Activated CD4-positive, CD25-positive, alpha-beta regulatory T cell treated with anti-CD3 and anti-CD28 coated beads, Interleukin-2, amount 50 U/mL, for 16 hours (primary cell): ENCODE data around the gene CBX6.
"Not testable (repeated sequence)": the region's sequence is repeated elsewhere in the genome, so short reads cannot be mapped to it uniquely, and the experiment has no call there.

ENCODE experiments used
- DNase-seq: peaks from one replicate; pipeline ENCODE4 v3.0.0-alpha.2; 2020; ENCODE audit warnings: low read depth, low spot score

CBX6 gene

DNA sequence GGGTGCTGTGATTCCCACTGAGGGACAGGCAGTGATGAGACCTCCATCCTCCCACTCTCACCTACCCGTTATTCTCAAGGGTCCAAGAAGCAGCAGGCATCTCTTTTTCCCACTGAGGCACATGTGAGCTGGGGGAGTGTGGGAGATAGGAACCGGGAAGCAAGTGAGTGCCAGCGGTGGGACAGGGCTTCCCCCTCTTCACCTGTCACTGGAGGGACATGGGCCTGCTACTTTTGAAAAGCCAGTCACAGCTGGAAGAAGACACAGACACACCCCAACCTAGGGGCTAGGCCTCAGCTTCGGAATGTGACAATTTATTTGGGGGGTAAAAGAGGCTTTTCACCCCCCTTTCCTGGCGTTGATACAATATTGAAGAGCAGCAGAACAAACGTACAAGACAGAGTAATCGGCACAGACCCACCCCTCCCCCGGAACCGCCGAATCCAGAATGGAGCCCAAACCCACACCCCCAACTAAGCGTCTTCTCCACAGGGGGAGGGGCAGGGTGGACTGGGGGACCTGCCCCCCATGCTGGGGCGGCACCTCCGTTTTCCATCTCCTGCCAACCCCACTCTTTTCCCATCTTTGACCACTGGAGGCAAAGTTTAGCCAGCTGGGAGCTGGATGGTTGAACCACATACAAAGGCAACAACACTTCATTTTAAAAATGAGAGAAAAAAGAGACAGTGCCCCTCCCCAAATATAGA is 10.7 kb downstream of the CBX6 start:
- no peak for DNase-seq

DNA sequence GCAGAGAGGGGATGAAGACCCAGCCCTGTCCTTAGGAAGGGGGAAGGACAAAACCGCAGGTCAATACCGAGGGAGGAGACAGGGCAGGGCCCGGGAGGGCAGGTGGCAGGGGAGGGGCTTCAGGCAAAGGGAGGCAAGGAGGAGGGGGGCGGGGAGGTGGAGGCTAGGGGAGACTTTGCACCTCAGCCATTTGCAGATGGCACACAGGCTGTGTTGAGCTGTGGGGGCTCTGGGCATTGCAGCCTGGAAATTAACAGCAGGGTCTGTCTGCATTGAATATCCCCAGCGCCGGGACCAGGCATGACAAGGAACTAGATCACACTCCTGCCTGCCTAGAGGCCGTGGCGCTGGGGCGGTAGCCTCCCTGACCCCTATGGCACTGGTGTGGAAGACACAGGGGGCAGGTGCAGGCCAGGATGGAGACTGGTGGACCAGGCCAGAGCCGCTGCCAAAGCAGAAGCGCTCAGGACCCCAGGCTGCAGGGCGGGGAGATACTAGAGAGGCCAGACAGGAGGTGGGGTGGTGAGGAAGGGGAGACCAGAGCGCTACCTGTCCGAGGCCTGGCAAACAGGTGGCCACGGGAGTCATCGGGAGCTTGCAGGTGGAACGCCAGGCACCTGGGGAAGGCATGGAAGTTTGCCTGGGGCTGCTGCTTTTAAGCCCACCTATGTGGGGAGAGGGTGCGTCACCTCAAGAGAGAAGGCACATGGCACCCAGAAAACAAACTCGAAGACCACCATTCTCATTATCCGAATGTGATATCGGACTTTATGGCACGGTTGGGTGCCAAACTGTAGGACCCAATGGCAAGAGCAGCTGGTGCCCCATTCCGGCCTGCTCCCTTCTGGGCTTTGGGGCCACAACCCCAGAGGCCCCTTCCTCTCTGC is 11.5 kb downstream of the CBX6 start:
- no peak for DNase-seq

DNA sequence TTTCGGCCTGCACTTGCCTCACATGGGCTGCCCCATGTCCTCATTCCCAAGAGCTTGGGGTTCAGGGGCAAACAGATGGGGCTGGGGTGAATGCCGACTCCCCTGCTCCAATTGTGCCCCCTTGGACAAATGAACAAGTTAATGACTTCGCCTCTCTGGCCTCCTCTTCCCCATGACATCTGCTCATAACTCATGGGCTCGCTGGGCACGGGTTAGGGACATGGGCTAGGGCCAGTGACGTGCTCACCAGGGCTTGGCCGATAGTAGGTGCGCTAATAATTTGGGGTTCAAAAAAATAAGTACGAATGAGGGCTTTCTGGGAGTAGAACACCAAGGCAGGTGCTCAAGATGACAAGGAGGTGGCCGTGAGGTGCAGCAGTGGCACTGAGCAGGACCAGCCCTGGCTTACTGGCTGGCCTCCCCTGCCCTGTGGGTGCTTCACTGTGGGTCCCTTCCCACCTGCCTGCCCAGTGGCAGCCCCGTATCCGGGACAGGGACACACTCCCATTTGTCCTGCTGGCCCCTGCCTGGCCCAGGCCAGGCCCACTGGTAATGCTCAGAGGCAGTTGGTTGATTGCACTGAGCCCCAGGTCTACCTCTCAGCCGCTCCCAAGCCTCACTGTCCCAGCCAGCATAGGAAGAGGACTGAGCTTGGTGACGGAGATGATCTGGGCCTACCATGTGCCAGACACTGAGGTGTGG is 12.3 kb downstream of the CBX6 start:
- DNase-seq: no peak

DNA sequence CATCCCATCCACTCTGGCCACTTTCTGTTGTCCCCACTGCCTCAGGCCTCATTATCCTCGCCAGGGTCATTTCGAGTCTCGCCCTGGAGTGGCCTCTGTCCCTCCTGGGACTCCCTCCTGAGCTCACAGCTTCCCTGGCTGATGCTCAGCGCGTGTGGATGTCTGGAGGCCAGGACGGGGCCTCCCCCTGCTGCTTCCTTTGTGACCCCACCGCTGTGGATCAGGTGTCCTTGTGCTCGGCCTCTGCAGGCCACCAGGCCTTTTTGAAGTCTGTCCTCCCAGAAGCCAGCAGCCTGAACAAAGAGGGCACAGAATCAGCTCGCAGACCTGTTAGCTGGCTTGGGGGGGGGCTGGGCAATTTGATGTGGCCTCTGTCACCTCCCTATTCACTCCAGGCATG is 13.5 kb downstream of the CBX6 start:
- no peak for DNase-seq

DNA sequence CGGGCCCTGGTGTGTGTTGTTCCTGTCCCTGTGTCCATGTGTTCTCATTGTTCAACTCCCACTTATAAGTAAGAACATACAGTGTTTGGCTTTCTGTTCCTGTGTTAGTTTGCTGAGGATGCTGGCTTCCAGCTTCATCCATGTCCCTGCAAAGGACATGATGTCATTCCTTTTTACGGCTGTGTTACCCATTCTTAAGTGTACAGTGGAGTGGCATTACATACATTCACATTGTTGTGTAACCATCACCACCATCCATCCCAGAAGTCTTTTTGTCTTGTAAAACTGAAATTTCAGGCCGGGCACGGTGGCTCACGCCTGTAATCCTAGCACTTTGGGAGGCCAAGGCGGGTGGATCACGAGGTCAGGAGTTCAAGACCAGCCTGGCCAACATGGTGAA is 17.5 kb downstream of the CBX6 start:
- not testable (repeated sequence) for DNase-seq

DNA sequence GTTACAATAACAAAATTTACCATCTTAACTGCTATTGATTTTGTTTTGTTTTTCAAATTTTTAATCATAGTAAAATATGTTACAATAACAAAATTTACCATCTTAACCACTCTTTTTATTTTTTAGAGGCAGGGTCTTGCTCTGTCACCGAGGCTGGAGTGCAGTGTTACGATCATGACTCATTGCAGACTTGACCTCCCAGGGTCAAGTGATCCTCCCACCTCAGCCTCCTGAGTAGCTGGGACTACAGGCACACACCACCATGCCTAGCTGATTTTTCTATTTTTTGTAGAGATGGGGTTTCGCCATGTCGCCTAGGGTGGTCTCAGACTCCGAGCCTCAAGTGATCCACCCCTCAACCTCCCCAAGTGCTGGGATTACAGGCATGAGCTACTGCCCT is 18.1 kb downstream of the CBX6 start:
- DNase-seq: not testable (repeated sequence)

DNA sequence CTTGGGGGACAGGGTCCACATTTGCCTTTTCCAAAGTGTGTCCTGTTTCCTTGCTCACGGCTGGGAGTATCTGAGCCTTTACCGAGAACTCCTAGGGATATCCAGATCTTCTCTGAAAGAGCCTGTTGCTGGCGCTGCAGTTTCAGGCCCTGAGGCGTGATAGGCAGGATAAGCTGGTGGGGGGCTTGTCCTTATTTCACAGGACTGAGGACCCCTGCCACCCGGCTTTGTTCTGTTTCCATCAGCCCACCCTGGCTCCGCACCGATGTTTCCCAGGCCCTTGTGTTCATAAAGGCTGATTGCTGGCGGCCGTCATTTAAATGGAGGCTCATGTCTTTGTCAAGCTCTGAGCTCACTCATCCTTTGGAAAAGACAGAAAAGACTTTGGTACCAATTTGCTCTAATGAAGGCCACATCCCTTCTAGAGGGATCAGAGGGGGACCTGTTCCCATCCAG is 18.8 kb downstream of the CBX6 start:
- DNase-seq: no peak

DNA sequence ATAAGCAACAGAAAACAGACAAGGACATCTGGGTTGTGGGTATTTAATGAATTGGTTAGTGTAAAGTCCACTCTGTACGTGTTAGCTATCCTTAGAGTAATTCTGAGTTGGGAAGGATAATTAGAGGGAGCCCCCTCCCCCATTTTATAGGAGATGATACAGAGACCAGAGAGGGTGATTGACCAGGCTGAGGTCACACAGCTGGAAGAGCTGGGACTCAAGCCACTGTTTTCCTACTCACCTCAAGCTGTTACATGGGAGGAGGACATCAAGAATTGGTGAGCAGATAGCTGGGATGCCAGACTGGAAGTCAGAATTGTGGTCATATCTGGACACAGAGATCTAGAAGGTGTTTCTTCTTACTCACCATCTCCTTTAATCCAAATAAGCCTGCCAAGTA is 19.5 kb downstream of the CBX6 start:
- no peak for DNase-seq

DNA sequence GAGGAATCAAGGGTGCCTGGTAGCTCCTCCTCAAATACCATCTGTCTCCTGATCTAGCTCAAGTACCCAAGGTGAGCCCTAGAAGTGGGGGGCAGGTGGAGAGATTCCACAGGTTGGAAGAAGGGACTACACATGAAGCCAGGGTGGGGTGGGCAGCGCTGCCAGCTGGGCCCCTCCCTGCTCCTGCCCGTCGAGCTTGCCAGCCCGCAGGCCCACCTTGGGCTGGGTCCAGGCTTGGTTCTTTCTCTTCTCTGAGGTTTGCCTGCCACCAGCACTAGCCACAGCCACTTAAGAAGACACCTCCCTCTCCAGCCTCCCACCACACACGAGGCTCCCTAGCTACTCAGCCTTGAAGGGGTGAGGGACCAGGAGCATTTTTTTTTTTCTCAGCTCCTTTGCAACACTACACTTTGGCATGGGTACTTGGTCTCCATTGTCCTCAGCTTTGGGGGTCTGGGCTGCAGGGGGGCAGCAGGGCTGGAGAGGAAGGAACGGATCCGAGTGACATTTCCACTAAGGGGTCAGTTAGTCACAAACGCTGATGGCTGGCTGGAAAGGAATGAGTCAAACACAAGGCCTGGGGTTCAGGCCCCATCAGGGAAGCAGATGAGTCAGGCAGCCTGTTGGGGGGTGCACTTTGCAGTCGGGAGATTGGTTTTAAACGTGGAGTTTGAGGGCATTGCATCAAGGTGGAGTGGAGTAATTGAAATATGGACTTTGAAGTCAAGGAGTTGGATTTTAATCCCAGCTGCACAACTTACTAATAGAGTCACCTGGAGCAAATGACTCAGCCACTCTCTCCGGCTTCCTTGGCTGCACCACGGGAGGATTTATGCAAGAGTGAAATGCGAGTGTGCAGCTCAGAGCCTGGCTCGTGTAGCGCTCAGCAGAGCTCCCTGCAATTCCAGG is 20.8 kb downstream of the CBX6 start:
- DNase-seq: no peak

DNA sequence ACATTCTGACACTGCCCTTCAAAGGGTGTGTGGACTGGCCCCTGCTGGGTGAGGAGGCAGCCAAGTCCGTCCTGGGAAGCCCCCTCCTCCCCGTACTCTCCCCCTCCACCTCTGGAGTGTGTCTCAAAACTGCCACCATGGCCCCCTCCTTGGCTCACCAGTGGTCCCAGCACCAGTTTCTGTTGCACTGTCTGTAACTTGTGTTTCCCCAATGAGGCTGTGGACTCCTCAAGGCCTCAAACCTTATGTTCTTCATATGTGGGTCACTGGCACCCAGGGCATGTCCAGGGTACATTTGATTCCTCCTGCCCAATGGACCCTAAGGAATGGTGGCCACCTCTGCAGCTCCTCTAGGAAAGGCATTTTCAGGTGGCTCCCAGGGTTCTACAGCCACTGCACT is 21.6 kb downstream of the CBX6 start:
- DNase-seq: no peak

DNA sequence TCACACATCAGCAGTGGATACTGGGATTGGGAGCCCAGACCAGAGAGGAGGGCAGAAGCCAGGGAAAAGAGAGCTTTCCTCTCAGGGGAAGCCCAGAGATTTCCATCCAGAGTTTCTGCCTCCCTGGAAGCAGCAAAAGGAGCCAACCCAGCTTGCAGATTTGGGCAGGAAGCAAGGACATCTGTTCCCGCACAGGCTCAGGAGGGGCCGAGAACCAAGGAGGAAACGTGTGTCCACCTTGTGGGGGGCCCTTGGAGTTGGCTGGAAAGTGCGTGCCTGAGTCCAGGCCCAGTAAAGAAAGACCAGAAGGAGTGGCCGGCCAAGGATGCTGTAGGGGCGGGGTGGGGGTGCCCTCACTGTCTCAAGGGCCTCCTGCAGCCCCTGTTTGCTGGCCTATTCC is 22.2 kb downstream of the CBX6 start:
- DNase-seq: no peak

DNA sequence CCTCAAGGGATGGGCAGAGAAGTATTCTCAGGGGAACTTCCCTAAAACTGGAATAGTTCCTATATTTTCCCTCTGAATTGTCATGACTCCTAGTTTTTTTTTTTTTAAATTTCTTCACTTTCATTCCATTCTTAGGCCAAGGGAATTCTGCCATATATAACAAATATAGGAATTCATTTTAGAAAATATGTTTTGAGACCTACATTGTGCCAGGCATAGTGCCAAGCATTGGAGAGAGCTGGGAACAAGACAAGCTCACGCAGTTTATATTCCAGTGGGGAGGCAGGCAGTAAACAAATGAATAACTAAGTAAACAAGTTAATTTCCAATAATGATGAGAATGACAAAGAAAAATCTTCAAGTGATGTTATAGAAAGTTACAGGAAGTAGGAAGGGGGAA is 25.6 kb downstream of the CBX6 start:
- DNase-seq: no peak

DNA sequence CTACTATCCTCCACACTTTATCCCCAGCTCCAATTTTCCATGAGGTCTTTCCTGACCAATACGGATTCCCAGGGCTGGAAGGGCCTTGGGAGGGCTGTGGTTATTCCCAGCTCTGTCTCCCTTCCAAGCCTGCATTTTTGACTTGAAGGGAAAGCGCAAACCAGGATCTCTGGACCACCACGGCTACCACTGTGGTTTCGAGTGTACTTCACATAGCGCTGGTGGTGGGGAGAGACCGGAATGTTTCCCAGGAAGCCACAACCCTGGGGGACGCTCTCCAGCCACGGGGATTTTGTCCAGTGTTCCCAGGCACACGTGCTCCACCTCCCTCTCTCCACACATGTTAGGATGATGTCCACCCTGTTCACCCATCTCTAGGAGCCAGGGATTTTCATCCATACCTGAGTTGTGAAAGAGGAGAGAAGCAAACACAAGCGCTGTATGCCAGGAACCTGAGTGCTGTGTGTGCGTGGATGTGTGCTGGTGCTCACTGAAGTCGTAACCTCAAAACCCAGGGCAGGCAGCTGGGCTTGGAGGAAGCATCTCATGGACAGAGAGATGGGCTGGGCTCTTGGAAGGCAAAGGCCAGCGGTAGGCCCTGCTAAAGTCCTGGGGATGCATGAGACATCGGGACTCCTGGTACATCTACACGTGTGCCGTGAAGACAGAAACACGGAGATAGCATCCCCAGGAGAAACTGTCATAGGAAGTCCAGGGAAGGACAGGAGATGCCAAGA is 26.8 kb downstream of the CBX6 start:
- no peak for DNase-seq

DNA sequence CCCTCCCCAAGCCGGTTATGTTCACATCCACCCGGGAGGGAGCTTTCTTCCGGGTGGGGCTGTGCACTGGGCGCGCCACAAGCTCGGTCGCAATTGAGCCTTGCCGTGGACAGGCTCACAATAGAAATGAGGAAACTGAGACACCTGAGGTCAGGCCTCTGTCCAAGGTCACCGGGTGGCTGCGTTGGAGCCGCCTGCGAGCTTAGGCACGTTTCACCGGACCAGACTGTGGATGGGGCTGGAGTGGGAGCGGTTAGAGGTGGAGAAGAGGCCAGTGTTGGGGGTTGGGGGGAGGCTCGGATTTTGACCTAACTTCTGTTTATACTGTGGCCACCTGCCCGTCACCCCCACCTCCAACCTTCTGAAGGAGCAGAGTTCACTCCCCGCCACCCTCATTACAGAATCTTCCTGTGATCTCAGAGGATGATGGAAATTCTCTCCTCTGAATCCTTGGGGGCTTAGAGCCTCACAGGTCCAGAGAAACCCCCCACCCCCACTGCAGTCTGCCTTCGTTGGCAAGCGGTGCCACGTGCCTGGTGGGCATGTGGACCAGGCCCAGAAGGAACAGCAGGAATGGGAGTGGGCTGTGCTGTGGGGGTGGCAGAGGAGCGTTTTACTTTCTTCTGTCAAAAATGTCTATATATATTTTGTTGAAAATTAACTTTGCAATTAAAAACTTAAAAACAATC is 27.6 kb downstream of the CBX6 start:
- DNase-seq: no peak

DNA sequence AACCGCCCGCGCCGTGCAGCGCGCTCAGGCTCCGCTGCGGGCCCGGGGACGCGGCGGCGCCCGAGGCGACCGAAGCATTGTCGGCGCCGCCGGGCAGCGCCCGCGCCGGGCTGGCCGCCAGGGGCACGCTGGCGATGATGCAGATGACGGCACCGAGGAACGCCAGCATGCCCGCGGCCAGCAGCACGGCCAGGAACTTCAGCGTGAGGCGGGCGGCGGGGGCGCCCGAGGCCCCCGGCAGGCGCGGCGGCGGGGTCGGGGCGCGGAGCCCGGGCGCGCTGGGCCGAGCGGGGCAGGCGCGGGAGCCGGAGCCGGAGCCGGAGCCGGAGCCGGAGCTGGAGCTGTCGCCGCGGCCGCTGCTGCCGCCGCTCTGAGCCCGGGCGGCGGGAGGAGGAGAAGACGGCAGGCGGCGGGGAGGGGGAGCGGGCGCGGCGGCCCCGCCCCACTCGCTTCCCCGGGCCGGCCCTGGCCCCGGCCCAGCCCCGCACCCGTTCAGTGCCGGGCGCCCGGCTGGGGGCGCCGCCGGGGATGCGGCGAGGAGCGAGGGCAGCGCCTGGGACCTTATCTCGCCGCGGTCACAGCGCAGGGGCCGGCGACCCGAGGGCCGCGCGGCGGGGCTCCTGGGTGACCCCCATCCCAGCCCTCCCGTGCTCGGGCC is 28.2 kb downstream of the CBX6 start, which contains the start of gene NPTXR:
Gene NPTXR (minus strand): TSS at position 372 of the 658 bp plus-strand sequence.
- no peak for DNase-seq

DNA sequence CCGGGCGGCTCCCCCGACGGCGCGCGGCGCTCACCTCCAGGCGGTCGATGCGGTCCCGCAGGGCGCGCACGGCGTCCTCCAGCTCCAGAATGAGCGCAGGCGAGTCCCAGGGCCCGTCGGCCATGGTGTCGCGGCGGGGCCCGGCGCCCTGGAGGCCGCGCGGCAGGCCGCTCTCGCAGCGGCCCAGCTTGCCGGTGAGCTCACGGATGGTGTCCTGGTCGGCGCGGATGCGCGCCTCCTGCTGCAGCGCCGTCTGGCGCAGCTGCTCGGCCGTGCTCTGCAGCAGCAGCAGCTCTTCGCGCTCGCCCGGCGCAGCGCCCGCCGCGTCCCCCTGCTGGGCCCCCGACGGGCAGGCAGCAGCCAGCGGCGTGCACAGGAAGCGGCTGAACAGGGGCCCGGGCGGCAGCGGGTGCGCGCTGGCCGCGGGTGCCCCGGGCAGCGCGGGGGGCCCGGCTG is 28.8 kb downstream of the CBX6 start:
- DNase-seq: no peak

DNA sequence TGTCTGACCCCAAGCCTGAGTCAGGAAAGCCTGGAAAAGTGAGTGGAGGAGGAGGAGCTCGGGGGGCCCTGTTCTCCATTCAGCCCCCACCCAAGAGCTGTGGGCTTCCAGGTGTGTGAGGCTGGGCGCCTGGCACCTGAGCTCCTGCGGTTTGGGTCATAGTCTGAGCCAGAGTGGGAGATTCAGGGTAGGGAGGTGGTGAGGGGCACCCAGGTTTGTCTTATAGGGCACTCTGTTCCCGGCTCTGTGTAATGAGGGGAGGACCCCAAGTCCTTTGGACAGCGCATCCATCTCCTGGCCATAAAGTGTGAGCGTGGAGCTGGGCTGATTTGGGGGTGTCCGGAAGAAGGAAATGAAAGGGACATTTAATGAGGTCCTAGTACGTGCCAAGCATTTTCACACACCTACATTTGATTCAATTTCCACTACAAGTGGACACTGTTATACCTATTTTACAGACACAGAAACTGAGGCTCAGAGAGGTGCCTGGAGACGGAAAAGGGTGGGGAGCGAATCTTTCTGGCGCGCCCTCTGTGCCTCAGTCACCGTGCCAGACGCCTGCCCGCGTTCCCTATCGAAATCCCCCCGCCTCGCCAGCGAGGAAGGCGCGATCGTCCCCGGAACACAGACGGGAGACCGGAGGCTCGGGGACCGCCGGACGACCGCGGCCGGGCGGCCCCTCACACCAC is 29.4 kb downstream of the CBX6 start:
- no peak for DNase-seq

DNA sequence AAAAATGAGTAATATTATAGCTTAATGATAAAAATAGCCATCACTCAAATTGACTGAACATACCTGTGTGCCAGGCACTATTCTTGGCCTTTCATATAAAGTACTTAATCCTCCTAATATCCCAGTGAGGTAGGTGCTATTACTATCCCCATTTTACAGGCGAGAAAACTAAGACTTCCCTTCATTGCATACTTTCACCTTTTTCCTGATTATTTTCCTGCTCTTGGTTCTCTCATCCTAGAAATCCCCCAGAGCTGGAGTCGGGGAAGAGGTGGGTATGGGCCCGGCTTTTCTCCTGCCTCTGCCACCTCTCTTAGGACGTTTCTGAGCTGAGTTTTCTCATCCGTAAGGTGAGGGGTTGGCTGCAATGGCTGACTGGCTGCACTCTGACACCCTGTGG is 30.4 kb downstream of the CBX6 start:
- DNase-seq: no peak

DNA sequence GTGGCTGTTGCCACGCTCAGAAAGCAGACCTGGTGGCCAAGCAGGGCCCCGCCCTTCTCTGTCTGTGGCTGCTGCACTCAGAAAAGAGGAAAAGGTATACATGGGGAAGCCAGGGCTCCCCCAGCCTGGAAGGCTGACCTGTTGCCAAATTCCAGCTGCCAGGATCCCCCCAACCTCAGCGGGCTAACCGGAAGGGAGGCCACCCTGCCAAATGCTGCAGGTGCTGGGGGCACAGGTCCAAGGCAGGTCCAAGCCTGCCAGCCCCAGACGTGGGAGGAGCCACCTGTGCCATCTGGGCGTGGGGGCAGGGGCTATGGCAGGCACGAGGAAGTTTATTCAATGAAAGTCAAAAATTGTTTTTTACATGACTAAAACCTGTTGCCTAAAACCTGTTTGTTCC is 30.8 kb downstream of the CBX6 start:
- no peak for DNase-seq
